GM12892 (cell line): Measurements from ENCODE around the gene ZBTB20.

Experiments
- POLR2A ChIP-seq: IDR thresholded peaks from 2 replicates; pipeline ENCODE4 v1.6.1; 2011; ENCODE audit warnings: low read depth, low read length, control low read depth
- POLR2AphosphoS5 ChIP-seq: IDR thresholded peaks from 2 replicates; pipeline ENCODE4 v1.6.1; 2011; ENCODE audit warnings: low read depth, low read length, control low read depth
- TAF1 ChIP-seq: IDR thresholded peaks from 2 replicates; pipeline ENCODE4 v1.6.1; 2011; ENCODE audit warnings: low read depth, mild to moderate bottlenecking, control low read depth, low read length, borderline replicate concordance

DNA sequence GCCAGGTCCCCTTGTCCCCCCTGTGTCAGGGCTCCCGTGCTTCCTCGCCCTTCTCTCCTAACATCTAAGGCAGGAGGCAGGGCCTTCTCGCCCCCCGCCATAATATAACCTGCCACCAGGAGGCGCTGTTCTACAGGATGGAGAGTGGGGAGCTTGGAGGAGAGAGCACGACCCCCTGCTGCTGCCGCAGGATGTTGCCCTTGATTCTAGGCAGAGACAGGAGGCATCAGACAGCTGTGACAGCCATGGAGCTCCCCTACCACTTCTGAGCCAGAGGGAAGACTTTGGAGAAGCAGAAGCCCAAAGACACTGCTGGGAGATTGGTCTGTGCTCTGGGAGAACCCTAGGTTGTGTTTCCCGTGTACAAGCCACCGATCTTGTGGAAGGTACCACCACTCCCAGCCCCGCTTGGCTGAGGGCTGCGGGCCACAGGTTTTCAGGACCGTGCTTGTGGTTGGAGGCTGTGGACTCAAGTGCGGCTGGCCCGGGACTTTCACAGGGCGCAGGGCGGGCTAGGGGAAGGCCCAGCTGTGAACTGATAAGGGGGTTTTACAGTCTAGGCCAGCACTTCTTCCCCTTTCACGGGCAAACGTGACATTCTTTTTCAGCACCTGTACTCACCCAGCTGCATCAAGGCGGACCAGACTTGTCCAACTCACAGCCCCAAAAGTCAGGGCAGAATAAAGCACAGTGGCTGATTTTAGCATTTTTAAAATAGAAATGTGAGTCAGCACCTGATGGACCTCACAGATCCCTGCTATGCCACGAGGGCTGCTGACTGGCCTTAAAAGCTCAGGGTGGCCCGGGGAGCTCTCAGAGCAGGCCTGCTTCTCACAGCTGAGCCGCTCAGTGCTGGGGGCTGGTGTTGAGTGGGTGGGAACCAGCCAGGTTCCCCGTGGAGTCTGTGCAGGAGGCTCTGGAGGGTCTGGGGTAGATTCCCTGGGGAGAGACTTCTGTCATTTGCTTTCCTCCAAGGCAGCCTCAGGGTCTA is 855.9 kb downstream of the ZBTB20 start:
- TF ChIP-seq POLR2AphosphoS5 (no peak; the same call in 1 of the 2 replicates), TAF1 (no peak), POLR2A (no peak)
